ENCODE results near the gene MACROD2.

GRCh38 chr20:14647016-14647415 is 651.7 kb downstream of the MACROD2 start:
- TF ChIP-seq CTCF (conservative IDR thresholded peaks at IDR 0.05) (no peak), ZFX (IDR thresholded peaks at IDR 0.05) (no peak)
